Measurements from ENCODE around the gene SNORC.
"Not testable (repeated sequence)": the region's sequence is repeated elsewhere in the genome, so short reads cannot be mapped to it uniquely, and the experiment has no call there.

Gene SNORC

DNA sequence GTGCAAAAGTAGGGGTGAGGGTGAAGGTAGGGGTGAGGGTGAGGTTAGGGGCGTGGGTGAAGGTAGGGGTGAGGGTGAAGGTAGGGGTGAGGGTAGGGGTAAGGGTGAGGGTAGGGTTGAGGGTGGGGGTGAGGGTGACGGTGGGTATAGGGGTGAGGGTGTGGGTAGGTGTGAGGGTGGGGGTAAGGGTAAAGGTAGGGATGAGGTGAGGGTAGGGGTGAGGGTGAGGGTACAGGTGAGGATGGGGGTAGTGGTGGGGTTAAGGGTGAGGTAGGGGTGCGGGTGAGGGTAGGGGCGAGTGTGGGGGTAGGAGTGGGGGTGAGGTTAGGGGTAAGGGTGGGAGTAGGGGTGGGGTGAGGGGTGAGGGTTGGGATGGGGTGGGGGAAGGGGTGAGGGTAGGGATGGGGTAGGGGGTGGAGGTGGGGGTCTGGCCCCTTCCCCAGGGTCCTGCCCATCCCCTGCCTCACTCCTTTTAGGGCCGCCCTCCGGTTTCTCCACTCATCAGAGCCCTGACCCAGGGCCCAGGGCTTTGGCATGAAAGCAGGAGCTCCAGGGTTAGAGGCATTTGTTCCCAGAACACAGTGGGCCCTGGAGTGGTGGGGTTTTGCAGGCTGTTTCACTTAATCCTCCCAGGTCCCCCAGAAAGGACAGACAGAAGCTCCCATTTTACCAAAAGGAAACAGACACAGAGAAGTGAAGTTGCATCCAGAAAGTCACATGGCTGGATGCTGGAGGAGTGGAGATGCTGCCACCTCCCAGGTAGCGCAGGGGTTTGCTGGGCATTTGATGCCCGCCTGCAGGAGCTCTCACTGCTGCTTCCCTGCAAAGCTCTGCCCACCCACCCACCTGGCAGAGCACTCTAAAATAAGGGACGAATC lies 26.9 kb downstream of the SNORC start:
- no peak for DNase-seq (ENCODE audit: low spot score)

DNA sequence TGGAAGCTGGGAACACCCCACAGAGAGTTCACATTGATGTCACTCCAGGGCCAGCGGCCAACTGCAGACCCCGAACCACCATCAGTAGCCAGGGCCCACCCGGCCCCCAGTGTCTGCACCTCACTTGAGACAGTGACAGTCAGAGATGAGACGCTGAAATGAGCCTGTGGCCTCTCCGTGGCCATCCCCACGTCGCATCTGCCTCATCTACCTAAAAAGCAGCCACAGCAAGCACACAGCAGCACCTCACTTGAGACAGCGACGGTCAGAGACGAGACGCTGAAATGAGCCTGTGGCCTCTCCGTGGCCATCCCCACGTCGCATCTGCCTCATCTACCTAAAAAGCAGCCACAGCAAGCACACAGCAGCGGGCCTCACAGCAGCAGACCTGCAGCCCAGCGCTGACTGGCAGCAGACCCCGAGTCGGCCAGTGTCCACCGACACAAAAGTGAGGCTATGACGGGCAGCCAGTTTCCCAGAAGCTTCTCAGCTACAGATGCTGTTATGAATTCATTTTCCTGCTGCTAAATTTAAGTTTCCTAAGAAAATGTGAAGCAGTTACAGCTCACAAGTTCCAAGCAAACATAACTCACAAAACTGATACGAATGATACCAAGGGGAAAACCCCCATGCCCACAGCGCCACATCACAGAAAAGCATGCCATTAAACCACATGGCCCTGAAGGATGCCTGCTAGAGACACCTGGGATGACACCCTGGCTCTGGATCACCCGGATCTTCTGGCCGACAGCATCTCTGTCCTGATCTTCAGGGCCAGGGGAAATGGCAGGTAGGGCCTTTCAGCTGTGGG lies 27.7 kb downstream of the SNORC start:
- DNase-seq (ENCODE audit: low spot score): no peak

DNA sequence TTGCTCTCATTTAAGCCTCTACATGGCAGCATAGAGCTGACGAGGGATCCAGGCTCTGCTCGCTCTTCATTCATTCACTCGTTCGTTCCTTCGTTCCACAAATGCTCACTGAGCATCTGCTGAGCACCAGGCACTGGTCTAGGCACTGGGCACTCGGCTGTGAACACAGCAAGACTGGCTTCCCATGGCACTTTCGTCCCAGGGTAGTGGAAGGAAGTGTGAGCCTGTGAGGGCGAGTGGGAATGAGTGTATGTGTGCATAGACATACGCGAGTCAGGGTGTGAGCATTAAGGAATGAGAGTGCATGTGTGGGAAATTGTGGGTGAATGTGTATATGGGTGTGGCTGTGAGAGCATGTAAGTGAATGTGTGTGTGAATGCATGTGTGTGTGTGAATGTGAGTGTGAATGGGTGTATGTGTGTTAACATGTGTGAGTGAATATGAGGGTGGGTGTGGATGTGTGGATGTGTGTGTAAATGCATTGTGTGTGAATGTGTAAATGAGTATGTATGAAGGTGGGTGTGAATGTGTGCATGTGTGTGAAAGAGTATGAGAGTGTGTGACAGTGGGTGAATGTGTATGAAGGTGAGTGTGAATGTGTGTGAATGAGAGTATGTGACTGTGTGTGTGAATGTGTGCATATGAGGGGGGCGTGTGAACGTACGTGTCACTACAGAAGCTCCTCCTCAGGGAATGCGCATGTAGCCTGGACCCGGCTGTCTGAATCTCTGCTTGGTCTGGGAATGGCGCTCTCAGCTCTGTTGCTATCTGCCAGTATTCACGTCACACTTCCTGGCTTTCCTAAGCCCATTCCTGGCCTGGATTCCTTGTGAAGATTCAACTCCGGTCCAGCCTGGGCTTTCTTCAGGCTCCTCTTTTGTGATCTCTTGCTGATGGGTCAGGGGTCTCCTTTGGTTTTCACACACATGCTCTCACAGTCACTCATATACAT lies 28.8 kb downstream of the SNORC start:
- DNase-seq (ENCODE audit: low spot score): no peak

DNA sequence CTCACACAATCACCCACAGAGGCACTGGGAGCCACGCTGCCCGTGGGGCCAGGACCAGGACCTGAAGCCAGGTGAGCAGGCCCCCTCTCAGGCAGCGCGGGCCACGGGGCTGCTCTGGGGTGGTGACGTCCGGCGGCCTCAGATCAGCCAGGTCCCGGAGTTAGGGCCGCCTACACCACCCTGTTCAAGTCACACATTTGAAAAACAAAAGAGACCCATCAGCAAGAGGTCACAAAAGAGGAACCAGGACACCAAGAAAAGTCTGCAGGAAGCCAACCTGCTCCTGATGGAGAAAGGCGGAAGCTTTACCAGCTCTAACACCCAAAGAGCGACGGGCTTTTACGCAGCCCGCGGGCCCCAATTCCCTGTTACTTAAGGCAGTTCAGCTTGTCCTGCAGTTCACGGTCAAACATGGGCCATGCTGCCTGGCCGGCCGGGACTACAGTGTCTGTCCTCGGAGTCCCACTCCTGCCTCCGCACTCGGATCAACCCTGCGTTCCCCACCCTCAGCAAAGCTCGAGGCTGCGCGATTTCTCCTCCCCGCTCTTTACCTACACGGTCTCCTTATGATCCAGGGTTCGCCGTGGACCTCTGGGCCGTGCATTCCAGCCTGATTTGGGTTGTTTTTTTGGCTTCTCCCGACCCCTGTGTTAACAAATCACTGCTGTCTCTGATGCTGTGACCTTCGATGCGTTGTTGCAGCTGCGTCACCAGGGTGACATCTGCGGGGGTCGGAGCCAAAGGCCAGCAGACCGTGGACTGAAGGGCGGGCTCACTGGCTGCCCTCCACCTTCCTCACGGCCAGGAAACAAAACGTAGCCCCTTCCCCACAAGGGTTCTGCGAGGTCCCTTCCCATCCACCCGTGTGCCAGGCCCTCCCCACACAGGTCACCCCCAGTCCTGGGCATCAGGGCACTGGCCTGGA lies 31.0 kb downstream of the SNORC start:
- DNase-seq (ENCODE audit: low spot score): no peak

DNA sequence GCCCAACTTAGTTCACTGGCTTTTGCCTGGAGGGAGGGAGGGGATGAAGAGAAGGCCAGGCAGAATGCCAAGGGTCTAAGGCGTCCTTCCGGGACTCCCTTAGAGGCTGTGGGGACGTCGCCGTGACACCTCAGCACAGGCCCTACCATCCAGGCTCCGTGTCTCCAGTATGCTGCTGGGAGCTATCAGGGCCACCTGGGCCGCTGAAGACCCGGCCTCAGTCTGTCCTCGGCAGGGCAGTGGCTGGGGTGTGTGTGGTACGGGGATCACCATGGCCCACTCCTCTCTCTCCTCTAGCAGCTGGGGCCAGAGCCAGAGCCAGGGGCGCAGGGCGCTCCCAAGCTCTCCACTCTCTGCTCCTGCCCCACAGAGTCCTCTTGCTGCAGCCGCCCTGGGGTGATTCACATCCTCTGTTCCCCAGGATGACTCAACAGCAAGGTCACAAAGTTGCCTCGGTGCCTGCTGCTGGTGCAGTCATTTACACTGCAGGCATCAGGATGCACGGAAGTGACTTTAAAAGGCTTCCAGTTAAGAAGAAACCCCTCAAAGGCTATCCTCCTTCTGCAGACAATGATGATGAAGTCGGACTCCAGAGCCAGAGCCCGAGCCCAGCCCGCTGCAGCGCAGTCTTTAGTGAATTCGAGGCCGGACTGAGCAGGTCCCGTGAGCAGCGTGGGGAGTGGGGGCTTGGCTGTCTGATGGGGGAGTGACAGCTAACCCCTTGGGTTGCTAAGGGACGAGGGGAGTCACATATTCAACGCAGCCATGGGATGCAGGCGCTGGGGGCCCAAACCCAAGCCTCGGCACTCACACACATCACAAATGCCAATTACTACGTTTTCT lies 31.9 kb downstream of the SNORC start:
- no peak for DNase-seq (ENCODE audit: low spot score)

DNA sequence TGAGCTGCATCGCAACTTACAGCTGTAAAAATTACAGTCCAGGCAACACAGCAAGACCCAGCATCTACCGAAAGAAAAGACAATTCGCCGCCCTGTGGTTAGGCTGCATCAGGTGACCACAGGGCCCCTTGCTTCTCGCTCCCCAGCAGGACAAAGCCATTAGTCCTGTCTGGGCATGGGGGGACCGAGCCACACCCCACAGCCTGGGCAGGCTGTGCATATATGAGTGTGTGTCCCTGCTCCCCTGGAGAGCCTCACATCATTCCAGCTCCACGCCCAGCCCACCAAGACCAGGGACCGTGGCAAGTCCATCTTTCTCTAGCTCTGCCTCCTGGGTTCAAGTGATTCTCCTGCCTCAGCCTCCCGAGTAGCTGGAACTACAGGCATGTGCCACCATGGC lies 33.9 kb downstream of the SNORC start:
- no peak for DNase-seq (ENCODE audit: low spot score)

DNA sequence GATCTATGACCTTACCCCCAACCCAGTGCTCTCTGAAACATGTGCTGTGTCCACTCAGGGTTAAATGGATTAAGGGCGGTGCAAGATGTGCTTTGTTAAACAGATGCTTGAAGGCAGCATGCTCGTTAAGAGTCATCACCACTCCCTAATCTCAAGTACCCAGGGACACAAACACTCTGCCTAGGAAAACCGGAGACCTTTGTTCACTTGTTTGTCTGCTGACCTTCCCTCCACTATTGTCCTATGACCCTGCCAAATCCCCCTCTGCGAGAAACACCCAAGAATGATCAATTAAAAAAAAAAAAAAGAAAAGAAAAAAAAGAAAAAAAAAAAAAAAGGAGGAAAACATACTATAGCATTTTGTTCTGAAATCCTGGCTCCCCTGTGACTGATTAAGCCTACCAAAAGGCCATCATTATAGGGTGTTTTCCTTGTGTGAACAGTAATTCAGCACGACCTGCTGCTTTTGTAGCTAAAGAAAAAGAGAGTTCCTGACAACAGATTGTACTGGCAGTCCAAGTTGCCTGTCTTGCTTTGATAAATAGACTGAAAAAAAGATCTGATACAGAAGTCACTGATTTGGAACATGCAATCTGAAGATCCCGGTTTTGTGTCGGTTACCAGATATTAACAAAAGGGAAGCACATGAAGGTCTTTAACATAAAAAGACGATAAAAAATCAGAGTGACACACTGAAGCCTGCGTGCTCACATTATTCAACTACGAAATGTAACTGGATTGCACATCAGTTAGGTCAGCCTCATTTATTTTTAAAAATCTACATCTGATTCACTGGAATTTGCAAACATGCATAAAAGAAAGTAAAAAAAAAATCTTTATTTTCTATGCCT lies 37.0 kb downstream of the SNORC start:
- DNase-seq (ENCODE audit: low spot score): not testable (repeated sequence)

DNA sequence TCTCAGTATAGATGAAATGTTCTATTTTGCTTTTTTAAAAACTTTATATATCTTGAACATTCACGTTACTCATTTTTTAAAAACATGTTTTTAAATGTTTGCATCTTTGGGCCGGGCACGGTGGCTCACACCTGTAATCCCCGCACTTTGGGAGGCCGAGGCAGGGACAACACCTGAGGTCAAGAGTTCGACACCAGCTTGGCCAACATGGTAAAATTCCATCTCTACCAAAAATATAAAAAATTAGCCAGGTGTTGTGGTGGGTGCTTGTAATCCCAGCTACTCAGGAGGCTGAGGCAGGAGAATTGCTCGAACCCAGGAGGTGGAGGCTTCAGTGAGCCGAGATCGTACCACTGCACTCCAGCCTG lies 37.6 kb downstream of the SNORC start:
- not testable (repeated sequence) for DNase-seq (ENCODE audit: low spot score)

DNA sequence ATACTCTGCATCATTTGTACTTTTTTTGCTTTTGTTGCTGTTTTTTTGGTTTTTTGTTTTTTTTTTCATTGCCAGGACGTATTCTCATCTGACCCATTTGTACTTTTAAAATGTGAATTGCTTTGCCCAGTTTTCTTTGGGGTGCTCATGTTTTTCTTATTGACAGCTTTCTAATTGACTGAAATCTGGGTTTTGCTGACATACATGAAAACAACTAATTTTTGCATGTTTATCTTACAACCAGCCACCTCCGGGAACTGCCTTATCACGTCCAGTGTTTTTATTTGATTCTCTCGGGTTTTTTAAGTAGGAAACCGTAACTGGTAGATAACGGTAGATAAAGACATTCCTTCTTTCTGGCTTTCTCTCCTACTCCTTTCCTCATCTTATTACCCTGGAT lies 38.6 kb downstream of the SNORC start:
- DNase-seq (ENCODE audit: low spot score): no peak

DNA sequence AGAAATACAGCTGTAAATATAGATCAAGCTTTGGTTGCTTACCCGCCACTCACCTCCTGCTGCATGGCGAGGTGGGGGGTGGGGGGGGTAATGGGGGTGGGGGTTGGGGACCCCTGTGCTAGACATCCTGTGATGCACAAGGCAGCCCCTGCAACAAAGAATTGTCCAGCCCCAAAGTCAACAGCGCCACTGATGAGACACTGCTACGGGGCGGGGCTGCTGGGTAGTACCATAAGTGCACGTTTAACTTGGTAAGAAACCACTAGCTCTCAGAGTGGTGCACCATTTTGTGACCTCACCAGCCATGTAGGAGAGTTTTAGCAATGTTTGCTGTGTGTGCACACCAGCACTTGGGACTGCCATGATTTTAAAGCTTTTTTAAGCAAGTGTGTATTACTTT lies 40.3 kb downstream of the SNORC start:
- DNase-seq (ENCODE audit: low spot score): no peak

DNA sequence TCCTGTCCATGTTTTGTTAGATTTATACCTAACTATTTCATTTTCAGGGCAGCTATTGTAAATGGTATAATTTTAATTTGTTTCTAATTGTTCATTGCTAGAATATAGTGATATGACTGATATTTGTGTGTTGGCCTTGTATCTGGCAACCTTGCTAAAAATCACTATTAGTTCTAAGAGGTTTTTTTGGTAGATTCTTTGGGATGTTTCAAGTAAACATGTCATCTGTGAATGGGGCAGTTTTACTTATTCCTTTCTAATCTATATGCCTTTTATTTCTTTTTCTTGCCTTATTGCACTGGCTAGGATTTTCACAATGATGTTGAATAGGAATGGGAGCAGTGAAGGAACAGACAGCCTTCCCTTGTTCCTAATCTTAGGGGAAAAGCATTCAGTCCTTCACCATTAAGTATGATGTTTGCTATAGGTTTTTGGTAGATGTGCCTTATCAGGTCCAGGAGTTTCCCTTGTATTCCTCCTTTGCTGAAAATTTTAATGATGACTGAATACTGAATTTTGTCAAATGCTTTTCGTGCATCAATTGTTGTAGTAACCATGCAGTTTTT lies 41.7 kb downstream of the SNORC start:
- no peak for DNase-seq (ENCODE audit: low spot score)

DNA sequence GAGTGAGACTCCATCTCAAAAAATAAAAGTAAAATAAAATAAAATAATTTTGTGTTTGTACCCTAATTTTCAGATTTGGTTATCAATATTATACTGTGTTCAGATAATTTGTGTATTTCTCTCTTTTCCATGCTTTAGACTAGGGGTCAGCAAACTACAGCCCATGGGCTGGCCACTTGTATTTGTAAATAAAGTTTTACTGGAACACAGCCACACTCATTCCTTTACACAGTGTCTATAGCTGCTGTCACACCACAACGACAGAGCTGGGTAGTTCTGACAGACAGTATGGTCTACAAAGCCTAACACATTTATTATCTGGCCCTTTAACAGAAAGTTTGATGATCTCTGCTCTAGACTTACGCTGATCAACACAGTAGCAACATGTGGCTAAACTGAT lies 43.8 kb downstream of the SNORC start:
- DNase-seq (ENCODE audit: low spot score): no peak

DNA sequence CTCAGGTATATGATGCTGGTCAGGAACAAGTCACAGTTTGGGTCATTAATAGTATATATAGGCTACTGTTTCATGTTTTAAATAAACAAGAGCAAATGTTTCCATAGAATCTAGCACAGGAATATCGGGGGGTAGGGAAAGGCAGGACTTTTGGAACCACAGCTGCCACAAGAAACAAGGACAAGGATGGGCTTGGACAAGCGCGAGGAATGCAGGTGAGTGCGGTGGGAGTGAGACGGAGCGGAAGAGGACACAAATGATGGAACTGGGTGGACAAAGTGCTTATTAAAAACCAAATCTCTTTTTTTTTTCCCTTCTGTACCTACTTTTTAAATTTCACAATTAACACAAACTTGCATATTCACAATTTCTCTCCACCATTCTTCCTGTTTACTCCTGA lies 49.1 kb downstream of the SNORC start:
- no peak for DNase-seq (ENCODE audit: low spot score)

DNA sequence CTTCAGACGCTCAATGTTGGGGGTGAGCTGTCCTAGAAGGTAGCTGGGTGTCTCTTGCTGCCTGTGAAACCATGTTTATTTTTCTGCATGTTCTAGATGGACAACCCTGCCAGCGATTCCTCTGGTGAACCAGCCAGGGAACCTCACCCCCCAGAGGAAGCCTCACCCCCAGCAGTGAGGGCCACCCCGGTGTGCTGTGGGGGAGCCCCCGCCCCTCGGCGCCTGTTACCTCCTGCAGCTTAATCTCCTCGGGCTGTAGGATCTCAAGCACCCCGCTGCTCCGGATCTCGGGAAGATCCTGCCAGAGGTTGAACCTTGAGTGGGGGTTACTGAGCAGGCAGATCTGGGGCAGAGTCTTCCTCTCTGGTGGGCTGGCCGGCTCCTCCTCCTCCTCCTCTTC lies 50.0 kb downstream of the SNORC start:
- no peak for DNase-seq (ENCODE audit: low spot score)

DNA sequence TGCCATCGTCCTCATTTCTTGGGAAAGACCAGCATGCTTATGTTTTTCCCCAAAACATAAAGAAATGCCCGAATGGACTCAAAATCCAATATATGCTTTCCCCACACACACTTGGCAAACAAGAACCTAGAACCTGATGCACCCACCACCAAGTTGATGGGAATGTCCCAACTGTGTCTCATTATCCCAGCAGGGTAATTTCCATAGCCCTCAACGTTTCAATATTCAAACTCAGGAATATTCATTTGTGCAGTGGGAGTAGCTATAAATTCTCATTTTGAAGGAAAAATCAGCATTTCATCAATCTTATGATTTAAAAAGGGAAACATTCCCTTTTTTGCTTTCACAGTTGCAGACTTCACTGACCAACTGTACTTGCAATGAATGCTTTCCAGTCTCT lies 50.7 kb downstream of the SNORC start:
- no peak for DNase-seq (ENCODE audit: low spot score)

DNA sequence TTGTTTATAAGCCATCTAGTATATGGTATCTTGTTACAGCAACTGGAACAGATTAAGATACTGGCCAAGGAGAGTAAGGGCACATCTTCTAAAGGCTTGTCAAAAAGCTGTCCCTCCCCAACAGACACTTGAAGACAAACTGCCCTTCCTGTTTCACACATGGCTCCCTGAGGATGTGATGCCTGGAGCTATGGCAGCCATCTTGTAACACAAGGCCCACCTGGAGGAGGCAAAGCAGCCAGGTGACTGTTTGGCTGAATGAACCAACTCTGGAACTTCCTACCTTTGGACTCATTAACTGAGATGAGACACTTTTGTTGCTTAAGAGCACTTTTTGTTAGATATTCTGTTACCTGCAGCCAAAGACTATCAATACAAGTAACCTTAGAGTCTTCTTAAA lies 54.4 kb downstream of the SNORC start:
- DNase-seq (ENCODE audit: low spot score): no peak

DNA sequence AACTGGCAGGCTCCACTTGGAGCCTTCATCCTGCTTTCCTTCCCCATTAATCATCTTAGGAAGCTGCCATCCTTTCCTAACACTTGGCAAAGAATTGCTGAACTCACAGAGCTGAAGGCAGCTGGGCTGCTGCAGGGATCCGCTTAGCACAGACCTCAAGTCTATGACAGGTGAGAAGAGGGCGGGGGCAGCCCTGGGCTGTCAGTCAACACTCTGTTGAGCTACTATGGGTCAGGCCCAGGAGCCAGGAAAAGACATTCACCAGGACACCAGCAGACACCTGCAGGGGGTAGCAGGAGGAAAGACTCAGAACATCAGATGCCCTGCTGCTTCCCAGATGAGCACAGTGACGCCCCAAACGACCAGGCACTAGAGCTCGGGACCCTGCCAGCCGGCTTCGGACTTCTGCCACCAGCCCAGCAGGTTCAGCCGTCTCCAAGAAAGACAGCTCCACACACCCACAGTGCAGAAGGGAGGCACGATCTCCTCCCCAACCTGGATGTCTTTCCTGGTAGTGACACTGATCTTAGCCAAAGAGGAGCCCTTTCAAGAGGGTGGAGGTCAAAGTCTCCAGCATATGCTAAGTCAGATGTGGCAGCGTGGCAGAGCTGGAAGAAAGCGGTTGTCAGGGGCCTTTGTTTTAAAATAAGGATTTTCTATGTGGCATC lies 55.2 kb downstream of the SNORC start:
- DNase-seq (ENCODE audit: low spot score): no peak

DNA sequence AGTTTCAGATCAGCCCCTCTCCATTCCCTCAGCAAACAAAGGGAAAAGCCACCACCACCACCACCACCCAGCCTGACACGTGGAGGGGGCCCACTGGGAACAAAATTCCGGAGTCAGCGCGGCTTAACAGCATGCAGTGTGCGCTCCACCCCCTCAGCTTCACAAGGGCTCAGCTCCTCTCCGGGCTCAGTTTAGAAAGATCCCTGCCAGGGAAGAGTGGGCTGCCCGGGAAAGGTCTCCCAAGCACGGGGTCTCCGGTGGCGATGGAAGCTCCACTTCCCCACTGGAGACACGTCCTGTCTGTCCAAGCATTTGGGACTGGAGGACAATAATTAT lies 55.7 kb downstream of the SNORC start:
- DNase-seq (ENCODE audit: low spot score): no peak
